NCI-H510A treated with DMSO at 0.1 percent for 48 hours (cell line): ENCODE measurements around the gene TGM2.

Source experiments
- DNase-seq: peaks from one replicate; lab custom pipeline; 2025; lab: John Stamatoyannopoulos, UW

The TGM2 gene

DNA sequence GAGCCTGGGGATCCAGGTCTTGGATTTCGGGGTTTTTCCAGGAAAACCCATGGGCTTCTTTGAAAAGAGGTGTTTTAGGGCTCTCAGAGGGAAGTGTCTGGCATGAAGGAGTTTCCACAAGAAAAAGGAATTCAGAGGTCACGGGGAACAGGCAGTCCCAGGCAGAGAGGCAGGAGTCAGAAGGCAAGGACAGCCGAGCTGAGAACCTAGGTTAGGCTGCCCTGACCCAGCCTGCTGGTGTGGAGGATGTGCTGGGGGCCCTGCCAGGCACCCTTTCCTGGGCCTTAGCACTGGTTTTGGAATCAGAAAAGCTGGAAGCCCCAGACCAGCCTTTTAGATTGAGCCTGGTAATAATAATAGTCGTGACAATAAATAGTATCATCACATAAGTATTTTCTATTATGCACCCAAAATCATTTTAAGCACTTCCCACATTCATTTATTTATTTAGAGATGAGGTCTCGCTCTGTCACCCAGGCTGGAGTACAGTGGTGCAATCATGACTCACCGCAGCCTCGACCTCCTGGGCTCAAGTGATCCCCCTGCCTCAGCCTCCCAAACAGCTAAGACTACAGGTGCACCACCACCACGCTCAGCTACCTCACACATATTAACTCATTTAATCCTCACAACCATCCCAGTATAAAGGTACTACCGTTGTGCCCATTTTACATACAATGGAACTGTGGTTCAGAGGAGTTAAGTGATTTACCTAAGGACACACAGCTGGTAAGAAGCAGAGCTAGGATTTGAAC is 19.9 kb downstream of the TGM2 start:
- no peak for DNase-seq

DNA sequence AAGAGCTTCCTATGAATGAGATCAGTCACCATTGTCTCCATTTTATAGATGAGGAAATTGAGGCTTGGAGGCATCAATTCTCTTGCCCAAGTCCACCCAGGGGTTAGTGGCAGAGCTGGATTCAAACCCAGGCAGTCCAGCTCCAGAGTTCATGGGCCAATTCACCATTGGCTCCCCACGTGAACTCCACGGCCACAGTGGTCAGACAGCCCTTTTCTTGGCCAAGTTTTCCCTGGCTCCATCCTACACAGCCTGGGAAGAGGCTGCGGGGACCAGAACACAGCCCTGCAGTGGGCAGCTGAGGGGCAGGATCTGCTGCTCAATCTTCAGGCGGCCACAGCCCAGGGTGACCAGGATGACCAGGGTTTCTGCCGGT is 20.5 kb downstream of the TGM2 start:
- DNase-seq, result no peak

DNA sequence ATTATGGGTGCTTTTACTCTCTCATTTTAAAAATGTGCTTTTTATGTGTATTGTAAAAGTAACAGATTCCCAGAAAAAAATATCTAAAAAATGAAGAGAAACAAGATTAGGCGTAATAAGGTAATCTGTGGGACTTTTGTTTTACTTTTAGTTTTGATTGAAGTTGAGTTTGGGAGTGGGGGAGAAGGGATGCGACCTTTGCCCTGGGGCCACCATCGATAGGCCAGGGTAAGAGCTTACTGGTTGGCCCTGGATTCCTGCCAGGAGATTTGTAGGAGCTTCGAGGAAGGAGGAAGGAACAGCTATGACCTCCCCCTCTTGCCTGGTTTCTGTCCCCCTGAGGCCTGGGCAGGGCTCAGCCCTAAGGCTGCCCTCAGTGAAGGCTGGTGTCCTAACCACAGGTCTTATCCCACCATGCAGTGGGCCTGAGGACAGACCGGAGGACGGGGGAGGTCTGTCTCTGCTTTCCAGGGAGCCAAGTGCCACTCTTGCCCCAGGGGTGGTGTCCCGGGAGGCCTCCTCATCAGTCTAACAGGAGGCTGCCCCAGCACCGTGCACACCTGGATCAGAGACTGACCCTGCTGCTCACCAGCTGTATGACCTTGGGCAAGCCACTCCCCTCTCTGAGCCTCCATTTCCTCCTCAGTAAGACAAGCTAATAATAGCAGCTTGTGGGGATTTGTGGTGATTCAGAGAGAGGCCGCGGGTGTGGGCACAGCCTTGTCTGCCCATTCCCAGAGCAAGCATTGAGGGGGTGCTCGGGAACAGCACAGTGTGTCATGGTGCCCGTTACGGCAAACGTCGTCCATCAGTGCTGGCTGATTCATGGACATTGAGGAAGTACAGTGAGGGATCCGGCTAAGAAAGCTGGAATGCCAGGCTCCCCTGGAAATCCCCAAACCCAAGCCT is 21.2 kb downstream of the TGM2 start:
- no peak for DNase-seq

DNA sequence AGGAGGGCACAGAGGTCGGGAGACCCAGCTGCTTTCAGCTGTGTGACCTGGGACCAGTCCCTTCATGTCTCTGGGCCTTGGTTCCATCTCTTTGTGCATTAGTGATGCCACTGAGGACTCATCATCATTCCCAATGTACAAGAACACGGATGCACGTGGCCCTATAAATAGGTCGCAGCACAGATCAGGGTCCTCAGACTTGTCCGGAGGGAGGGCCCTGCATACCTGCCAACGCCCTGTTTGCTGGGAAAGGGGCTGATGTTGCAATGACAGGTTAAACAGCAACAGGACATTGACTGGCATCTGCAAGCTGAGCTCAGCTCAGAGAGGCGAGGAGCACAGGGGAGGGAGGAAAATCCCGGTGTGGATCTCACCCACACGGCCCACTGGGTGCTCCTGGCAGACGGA is 21.8 kb downstream of the TGM2 start:
- DNase-seq, result peak; percentile 62

DNA sequence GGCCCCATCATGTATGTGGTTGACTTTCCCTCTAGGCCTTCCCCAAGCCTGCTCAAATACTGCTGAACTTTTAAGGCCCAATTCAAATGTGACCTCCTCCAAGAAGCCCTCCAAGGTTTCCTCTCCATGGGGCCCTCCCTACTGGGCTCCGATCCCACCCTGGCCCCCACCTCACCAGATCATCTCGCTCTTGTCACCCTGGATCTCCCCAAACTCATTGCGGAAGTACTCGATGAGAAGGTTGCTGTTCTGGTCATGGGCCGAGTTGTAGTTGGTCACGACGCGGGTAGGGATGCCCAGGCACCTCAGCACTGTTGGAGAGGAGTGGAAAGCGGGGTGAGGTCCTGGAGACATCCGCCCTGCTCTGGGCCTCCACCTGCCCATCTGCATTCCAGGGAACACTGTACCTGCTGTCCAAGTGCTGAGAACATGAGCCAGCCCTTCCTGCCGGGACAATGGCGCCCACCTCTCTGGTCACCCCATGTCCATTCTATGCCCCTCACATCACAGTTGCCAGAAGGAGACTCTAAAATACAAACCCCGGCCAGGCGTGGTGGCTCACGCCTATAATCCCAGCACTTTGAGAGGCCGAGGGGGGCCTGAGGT is 23.1 kb downstream of the TGM2 start:
- DNase-seq, result no peak

DNA sequence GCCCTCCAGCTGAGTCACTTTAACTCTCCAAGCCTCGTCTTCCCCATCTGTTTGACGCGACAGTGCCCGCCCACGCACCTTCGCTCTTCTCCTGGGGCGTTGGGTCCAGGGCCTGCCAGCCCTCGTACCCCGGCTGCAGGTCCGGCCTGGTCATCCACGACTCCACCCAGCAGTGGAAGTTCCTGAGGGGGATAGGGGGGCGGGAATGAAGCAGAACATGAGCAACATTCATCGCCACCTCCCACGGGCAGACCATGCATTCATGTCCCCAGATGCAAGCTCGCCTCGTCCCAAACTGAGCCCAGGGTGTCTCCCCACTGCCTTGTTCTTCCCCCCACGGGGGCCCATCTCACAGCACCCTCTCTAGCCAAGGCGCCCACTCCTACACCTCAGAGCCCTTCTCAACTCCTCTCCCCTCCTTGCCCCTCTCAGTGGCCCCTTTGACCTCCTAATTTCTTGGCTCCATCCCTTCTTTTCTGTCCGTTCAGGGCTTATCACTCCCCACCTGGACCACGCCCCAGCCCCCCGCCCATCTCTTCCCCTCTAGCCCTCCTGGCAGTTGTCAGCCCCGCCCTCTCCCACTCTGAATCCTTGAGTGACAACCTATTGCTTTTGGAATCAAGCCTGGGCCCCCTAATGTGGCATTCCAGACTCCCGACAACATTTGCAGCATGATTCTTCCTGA is 23.7 kb downstream of the TGM2 start:
- DNase-seq, result no peak

DNA sequence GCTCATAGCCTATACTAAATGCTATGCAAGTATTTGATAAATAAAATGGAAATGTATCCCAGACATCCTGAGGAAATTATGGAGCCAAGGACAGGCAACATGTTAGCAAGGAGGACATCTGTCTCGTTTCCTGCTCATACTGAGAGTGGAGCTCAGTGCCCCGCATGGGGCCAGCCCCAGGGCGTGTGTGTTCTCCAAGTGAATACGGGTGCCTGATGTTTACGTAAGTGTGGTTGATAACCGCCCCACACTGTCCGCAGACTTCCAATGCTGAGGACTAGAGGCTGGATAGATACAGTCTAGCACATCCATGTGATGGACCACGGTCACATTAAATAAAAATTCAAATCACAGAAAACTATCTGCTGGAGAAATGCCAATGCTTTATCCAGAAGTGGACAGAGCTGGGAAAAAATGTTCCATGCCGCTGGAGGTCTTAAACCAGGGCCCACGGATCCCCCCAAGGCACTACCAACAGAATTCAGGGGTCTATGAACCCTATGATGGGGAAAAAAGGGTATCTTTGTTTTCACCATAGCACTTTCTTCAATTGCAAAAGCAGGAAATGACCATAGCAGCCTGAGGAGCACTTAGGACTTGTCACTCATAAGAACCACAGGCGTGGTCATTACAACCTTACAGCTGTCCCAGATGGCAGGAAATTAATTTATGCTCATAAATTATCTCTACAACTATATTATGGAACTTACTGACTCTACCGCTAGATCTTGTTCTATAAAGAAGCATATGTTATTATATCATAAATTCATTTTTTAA is 24.9 kb downstream of the TGM2 start:
- DNase-seq, result peak; percentile 72

DNA sequence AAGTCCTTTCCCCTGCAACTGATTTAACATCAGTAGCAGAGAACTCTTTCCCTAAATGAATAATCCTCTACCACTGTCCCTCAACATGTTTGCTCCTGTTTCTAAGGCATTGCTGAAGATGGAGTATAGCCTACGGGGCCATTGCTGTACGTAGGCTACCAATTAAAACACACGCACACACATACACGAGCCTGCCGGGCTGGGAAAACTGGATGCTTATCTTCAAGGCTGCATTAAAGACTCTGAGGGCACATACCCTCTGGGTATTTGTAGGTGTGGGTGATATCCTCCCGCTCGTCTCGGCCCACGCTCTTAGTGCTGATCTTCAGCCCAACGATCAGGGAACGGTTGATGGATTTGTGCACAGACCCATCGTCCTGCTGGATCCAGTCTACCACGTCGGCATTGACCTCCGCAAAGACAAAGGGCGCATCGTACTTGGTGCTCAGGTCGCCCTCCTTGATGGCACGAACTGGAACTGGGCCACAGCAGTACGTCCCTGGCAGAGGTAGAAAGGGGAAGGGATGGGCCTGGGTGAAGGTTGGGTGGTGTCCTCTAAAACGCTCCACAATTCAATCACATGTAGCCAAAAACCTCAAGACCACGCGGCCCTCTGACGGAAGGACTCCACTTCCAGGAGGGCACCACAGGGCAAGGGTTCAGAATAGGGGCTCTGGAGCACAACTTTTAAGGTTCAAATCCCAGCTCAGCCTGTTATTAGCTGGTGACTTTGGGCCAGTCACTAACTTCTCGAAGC is 25.7 kb downstream of the TGM2 start:
- DNase-seq, result no peak

DNA sequence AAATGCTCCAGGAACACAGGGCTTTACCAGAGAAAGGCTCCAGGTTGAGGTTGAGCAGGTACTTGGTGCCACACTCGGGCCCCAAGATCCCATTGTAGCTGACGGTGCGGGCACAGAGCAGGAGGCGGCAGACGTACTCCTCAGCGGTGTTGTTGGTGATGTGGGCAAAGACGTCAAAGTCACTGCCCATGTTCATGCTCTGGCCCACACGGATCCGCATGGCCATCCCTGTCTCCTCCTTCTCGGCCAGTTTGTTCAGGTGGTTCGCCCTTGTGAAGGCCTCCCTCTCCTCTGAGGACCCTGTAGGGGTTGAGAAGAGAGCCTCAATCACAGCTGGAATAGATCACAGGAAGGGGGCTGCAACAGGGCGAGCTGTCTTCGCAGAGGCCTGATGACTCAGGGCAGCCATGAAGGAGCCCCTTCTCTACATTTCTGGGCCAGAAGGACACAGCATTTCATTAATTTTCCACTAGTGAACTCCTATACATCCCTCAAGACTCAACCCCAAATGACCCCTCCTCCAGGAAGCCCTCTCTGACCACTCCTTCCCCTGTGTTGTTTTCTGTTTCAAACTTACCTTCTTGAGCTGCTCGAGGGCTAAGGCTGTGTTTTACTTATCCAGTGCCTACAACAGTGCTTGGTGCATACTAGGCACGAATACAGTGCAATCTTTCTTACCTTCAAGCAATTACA is 26.8 kb downstream of the TGM2 start:
- no peak for DNase-seq

DNA sequence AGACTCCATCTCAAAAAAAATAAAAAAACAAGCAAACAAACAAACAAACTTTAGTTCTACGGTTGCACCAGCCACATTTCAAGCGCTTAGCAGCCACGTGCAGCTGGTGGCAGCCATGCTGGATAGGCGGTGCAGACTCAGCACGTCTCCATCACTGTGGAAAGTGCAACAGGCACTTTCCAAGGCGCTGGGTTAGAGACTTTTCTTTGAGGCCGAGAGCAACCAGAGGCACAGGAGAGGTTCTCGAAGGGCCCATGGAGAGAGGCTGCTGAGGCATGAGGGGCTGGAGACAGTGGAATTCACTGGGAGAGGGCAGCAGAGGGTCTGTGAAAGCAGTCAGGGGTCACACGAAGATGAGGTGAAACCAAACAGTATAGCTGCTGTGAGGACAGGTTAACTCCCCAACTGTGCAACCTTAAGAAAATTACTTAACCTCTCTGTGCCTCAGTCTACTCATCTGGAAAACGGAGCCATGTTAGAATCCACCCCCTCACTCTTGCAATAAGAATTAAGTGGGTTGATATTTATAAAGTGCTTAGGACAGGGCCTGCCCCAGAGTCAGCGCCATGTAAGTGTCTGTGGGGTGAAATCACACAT is 27.5 kb downstream of the TGM2 start:
- DNase-seq, result no peak

DNA sequence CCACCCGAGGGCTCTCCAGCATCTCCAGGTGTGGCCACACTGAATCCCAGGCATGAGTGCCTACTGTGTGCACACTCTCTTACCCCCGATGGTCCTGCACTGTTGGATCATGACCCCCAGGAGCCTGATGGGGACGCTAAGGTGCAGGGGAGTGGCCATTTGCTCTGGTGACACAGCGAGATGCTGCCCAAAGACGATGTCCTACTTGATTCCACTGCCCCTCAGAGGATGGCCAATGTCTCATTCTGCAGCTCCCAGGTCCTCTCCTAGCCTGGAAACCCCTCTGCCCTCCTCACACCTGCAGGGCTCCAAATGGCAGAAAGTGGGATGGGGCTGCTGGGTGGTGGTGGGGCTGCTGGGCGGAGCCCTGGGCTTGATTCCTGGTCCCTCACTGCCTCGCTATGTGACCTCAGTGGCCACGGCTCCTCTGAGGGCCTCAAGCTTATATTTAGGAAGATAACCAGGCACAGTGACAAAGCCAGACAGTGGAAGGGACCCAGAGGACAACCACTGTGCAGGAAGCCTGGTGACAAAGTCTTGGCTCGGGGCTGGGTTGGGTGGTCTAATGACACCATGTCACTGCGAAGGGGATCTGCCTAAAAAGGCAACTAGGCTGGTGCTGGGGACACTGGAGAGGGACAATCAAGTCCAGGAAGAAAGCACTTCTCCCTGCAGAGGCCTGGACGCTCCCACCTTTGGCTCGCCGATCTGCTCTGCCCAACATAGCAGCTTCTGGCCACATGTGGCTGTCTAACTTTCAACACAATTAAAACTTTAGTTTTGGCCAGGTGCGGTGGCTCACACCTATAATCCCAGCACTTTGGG is 28.4 kb downstream of the TGM2 start:
- no peak for DNase-seq

DNA sequence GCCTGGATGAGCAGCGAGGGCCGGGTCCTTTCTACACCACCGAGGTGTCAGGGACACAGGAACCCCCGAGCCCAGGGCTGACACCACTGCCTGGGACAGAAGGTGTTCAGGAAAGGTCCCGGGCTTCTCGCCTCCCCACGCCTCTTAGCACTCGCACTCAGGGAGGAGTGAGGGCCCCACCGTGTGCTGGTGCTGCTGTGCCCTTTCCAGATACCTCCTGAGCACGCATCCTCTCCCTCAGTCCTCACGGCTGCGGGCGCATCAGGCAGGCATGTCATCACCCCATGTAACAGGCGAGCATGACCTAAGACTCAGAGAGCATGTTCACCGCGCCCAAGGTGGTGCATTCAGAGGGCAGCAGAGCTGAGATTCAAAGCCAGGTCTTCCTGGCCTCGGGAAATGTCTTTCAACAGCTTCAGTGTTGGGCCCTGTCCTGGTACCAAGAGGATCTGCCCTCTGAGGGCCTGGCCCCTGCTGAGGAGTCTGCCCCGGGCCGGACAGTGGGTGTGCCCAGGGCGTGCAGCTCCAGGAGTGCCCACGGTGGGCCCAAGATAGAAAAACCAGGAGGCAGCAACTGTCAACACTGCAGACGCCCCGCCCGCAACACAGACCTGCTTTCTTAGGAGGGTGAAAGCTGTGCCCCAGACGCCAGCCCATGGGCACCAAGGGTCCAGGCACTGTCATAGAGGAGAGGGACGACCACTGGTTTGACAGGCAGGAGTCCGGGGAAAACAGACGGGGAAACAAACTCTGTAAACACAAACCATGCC is 29.2 kb downstream of the TGM2 start:
- no peak for DNase-seq

DNA sequence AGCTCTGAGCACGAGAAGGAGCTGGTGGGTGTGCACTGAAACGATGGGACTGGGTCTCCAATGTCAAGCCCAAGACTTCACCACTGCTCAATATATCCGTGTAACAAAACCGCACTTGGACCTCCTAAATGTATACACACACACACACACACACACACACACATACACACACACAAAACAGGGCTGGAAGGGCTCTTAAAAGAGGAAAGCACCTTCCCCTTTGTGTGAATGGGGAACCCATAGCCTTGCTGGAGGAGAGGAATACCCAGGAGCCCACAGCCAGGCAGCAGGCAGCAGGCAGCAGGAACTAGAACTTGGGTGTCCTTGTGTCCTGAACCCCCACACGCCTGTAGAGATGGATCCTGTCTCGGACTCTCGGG is 29.8 kb downstream of the TGM2 start:
- no peak for DNase-seq

DNA sequence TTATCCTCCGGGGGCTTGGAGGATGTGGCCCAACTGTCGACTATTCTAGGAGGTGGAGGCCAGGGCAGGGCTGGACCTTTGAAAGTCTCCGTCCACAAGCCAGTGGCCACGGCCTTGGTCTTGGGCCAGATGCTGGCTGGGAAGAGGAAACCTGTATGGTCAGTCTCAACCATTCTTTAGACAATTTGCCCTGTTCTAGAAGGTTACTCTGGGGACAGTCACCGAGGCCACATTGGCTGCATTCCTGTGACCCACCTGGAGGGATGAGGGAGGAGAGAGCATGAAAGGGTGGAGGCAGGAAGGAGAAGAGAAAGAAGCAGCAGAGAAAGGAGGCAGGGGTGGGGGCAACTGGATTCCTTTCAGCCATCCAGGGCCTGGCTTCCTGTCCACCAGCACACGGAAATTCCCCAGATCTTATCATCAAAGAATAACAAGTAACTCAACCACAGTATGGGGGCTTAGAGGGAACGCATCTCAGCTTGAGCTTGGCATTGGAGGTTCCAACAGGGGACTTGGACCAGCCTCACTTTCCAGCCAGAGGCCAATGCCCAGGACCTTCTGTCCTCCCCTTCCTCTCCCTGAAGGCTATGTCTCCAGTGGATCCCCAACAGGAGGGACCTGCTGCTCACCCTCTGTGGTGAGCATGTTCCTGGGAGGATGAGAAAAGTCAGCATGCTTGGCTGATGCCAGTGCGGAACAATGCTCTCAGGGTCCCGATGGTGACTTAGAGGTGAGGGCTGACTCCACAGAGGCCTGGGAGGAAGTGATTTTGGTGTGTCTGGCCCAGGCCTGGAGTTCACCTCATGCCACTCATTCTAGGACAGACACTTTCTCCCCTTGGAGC is 30.4 kb downstream of the TGM2 start:
- DNase-seq, result no peak

DNA sequence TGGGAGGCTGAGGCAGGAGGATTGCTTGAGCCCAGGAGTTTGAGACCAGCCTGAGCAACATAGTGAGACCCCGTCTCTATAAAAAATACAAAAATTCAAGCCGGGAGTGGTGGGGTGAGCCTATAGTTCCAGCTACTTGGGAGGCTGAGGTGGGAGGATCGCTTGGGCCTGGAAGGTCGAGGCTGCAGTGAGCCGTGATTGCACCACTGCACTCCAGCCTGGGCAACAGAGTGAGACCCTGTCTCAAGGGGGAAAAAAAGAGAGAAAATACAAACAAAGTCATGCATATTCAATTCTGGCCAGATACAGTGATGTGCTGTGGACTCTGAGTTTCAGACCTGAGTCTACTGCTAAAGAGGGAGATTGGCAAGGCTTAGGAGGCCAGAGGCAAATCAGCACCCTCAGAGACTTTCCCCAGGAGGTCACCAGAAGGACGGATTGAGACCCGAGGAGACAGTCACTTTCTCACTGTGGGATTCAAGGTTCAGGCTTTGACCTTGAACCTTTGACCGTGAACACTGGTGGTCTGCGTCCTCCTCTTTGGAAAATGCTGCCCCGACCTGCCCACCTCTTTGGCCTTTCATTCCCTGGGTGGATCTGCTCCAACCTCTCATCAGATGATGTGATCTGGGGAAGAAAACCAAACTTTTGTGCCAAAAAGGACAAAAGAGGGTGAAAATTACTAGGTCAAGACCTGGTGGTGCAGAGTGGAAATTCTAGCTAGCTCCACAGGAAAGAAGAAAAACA is 31.2 kb downstream of the TGM2 start:
- no peak for DNase-seq

DNA sequence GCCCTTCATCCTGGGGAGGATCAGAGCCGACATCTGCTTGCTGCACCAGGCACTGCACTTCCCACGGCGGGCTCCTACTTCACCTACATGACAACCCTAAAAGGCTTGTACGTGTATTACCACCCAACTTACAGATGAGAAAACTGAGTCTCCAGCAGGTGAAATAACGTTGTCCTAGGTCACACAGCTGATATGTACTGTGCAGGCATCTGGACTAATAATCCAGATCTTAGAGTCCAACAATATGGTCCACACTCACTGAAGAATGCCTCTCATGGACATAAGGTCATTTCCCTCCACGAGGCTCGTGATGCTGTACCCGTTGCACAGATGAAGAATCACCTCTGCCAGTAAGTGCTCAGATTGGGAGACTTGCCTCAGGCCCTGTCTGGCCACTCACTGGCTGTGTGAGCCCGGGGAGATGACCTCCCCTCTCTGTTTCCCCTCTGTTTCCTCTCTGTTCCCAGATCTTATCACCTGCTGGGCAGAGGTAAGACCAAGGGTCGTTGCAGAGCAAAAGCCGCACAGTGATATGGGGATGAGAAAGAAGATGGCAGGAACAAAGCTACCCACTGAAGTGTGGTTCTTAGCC is 32.1 kb downstream of the TGM2 start:
- DNase-seq, result no peak
